ENCODE measurements around the gene CARD19.

DNA sequence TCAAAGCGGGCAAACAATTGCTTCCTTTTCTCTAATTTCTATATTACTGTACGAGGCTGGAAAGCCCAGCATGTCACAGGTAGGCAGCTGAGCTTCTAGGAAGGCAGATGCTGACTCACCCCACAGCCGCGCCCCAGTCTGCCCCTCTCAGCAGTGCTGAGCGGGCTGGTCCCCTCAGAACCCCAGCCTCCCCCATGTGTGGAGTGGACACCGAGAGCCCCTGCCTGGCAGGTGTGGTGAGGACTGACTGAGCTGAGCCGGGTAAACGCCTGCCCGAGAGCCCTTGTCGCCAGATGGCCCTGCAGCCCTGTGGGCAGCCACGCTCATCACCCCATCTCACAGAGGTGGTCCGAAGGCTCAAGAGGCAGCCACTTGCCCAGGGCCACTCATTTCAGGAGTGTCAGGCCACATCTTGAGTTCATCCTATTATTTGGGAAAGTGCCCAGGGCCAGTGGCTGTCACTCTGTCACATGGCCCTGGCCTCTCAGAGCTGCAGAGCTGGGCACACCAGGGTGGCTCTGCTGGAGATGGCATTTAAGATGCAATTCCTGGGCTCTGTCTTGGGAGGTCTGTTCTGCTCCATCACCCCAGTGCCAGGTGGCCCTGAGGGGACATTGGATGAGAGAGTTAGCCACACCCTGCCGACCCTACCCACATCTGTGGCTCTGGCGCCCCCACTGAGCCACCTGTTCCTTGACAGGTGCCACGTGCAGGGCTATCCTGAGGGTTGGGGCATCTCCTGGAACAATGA is 12.4 kb downstream of the CARD19 start:
- TF ChIP-seq, protein P1, sequence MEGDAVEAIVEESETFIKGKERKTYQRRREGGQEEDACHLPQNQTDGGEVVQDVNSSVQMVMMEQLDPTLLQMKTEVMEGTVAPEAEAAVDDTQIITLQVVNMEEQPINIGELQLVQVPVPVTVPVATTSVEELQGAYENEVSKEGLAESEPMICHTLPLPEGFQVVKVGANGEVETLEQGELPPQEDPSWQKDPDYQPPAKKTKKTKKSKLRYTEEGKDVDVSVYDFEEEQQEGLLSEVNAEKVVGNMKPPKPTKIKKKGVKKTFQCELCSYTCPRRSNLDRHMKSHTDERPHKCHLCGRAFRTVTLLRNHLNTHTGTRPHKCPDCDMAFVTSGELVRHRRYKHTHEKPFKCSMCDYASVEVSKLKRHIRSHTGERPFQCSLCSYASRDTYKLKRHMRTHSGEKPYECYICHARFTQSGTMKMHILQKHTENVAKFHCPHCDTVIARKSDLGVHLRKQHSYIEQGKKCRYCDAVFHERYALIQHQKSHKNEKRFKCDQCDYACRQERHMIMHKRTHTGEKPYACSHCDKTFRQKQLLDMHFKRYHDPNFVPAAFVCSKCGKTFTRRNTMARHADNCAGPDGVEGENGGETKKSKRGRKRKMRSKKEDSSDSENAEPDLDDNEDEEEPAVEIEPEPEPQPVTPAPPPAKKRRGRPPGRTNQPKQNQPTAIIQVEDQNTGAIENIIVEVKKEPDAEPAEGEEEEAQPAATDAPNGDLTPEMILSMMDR (IDR thresholded peaks at IDR 0.05 in 2 of 3, conservative IDR thresholded peaks at IDR 0.05 in 1 of 3; ENCODE audit: insufficient read depth in 2 of 3, low read depth in 1 of 3, low read length in 3 of 3), result no peak
- no peak for TF ChIP-seq CEBPB (tag; IDR thresholded peaks at IDR 0.05)

Measured in K562 (cell line).